Coronary artery (tissue), 2 donors: ENCODE results near the gene SQOR.
A peak's percentile ranks its signal among the peaks of the same experiment; 100 is the strongest.

Source experiments
- DNase-seq: peaks from one replicate; pipeline ENCODE4 v3.0.0-alpha.2; 2017; ENCODE audit warnings: low spot score
- H3K27ac ChIP-seq, 2 donors: fragments of 200-600 bp; sonication (generic); one replicate each; pipeline ENCODE4 v1.5.1; 2016 to 2019
- H3K4me3 ChIP-seq: fragments of 200-600 bp; sonication (generic); 2 replicates; pipeline ENCODE4 v1.5.1; 2016; ENCODE audit warnings: mild to moderate bottlenecking, moderate library complexity
- CTCF ChIP-seq: fragments of 200-600 bp; sonication (generic); IDR thresholded peaks from one replicate; pipeline ENCODE4 v1.5.1; 2019; ENCODE audit warnings: antibody characterized with exemption

Gene SQOR

GRCh38 chr15:45588219-45588875 is 46.5 kb upstream of the SQOR start:
- H3K27ac ChIP-seq: peak overlapping the region; percentile 94 to 98
- peak overlapping the region; percentile 86 for H3K4me3 ChIP-seq
- no peak for DNase-seq
- TF ChIP-seq CTCF: no peak

- Histone ChIP-seq H3K27ac (no peak overlapping the region), H3K4me3 (peak overlapping the region; percentile 86)
- no peak for TF ChIP-seq CTCF
- no peak for DNase-seq
These were observed 45.6 kb upstream of the SQOR start for GRCh38 chr15:45589256-45589655.

- no peak for TF ChIP-seq CTCF
- no peak overlapping the region for H3K27ac ChIP-seq
- DNase-seq: no peak
- H3K4me3 ChIP-seq: no peak overlapping the region
These were observed 40.5 kb upstream of the SQOR start for GRCh38 chr15:45594319-45594718.

- H3K4me3 ChIP-seq: no peak overlapping the region
- H3K27ac ChIP-seq: no peak overlapping the region
- DNase-seq: no peak
- no peak for TF ChIP-seq CTCF
These were observed 39.8 kb upstream of the SQOR start for GRCh38 chr15:45594835-45595530.

GRCh38 chr15:45603881-45604280 is 30.9 kb upstream of the SQOR start:
- Histone ChIP-seq H3K27ac (no peak overlapping the region), H3K4me3 (no peak overlapping the region)
- DNase-seq: no peak
- TF ChIP-seq CTCF: no peak

GRCh38 chr15:45604326-45604725 is 30.5 kb upstream of the SQOR start:
- no peak for TF ChIP-seq CTCF
- Histone ChIP-seq H3K27ac (no peak overlapping the region), H3K4me3 (no peak overlapping the region)
- DNase-seq: no peak

- Histone ChIP-seq H3K27ac (no peak overlapping the region), H3K4me3 (no peak overlapping the region)
- DNase-seq: no peak
- no peak for TF ChIP-seq CTCF
These were observed 28.4 kb upstream of the SQOR start for GRCh38 chr15:45606413-45606812.
